Astrocyte of the cerebellum (primary cell): ENCODE results near the gene RNF181.
"Not testable (repeated sequence)": the region's sequence is repeated elsewhere in the genome, so short reads cannot be mapped to it uniquely, and the experiment has no call there.

ENCODE experiments used
- DNase-seq: peaks from one replicate; pipeline ENCODE4 v3.0.0-alpha.2; 2011; ENCODE audit warnings: low read depth
- H3K4me3 ChIP-seq: 2 replicates; pipeline ENCODE4 v1.5.1; 2011; ENCODE audit warnings: mild to moderate bottlenecking, low read depth, low read length, moderate library complexity
- CTCF ChIP-seq: IDR thresholded peaks from 2 replicates; pipeline ENCODE4 v1.5.1; 2012; ENCODE audit warnings: low read length, low read depth, moderate library complexity, mild to moderate bottlenecking; ENCODE audit errors: missing control alignments
- in situ Hi-C: cut with HindIII; loops from 2 replicates; pipeline ENCODE4 v1.10.0; 2017; ENCODE audit warnings: low sequenced_read_pairs

Gene RNF181

GRCh38 chr2:85558160-85558559, 37.4 kb upstream of the RNF181 start:
- DNase-seq, result no peak
- in situ Hi-C loops, result no loop called here
- H3K4me3 ChIP-seq, result no peak overlapping the region
- TF ChIP-seq CTCF, result no peak

GRCh38 chr2:85560403-85560726, 35.2 kb upstream of the RNF181 start:
- in situ Hi-C loops, result not testable (repeated sequence)

GRCh38 chr2:85560812-85561279, 34.7 kb upstream of the RNF181 start:
- no peak for TF ChIP-seq CTCF
- no peak for DNase-seq
- in situ Hi-C loops, result no loop called here
- peak overlapping the region; percentile 89 for H3K4me3 ChIP-seq

More at GRCh38 chr2:85560403-85560726, 35.2 kb upstream of the RNF181 start:
- not testable (repeated sequence) for DNase-seq
- peak overlapping the region; percentile 89 for H3K4me3 ChIP-seq

- peak within 1 kb of the TSS; percentile 89 for H3K4me3 ChIP-seq
- peak; percentile 10 for TF ChIP-seq CTCF
- in situ Hi-C loops, result no loop called here
- DNase-seq, result peak; percentile 78
Observed at GRCh38 chr2:85561280-85562212, 34.0 kb upstream of the RNF181 start, which contains the start of gene GGCX. Gene GGCX (minus strand): TSS chr2:85561493. CDS start chr2:85561428, 65 bp downstream.

- in situ Hi-C loops, result no loop called here
- no peak for TF ChIP-seq CTCF
- H3K4me3 ChIP-seq, result no peak overlapping the region
- DNase-seq, result no peak
Observed at GRCh38 chr2:85564144-85564563, 31.4 kb upstream of the RNF181 start.

GRCh38 chr2:85566265-85566664, 29.3 kb upstream of the RNF181 start:
- no peak for TF ChIP-seq CTCF
- H3K4me3 ChIP-seq, result no peak overlapping the region
- DNase-seq, result no peak
- in situ Hi-C loops, result no loop called here

- no peak for TF ChIP-seq CTCF
- H3K4me3 ChIP-seq, result no peak overlapping the region
- no peak for DNase-seq
- in situ Hi-C loops, result no loop called here
Observed at GRCh38 chr2:85575739-85576138, 19.8 kb upstream of the RNF181 start.
